NCI-H69 (cell line): ENCODE results near the gene NDUFS8.

Source experiments
- DNase-seq: peaks from one replicate; lab custom pipeline; 2025; lab: John Stamatoyannopoulos, UW

NDUFS8 gene

GRCh38 chr11:68002938-68003845 is 27.3 kb upstream of the NDUFS8 start:
- peak; percentile 71 for DNase-seq

DNA sequence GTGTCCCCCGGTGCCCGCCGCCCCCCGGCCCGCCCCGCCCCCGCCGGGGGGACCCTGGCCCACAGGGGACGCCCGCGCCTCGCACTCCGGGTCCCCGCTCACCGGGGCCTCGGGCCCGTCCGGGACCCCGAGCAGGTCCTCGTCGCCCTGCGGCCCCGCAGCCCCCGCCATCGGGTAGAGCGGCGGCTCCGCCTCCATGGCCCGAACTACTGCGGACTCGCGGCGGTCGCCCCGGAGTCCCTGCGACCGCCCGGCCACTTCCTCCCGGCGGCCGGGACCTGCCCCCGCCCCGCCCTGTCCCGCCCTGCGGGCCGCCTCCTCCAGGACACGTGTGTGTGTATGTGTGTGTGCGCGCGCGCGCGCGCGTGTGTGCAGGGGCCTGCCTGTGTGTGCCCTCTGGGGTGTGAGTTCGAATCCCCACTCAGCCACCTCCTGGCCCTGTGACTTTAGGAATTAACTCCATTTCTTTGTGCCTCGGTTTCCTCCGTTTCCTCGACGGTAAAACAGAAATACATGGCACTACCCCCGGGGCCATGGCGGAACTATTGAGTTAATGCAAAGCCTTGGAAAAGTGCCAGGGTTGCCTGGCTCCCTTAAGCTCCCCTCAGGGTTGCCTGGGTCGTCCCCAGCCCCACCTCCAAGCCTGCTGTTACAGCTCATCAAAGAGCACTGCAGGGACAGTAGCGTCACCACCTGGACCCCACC is 26.5 kb upstream of the NDUFS8 start, which contains the start of gene UNC93B1:
Gene UNC93B1 (minus strand): TSS at position 252 of the 705 bp plus-strand sequence. CDS start 54 bp downstream, at position 198.
- peak; percentile 91 for DNase-seq

GRCh38 chr11:68004551-68005335 is 25.7 kb upstream of the NDUFS8 start:
- no peak for DNase-seq

GRCh38 chr11:68006606-68007166 is 23.8 kb upstream of the NDUFS8 start:
- DNase-seq = no peak

DNA sequence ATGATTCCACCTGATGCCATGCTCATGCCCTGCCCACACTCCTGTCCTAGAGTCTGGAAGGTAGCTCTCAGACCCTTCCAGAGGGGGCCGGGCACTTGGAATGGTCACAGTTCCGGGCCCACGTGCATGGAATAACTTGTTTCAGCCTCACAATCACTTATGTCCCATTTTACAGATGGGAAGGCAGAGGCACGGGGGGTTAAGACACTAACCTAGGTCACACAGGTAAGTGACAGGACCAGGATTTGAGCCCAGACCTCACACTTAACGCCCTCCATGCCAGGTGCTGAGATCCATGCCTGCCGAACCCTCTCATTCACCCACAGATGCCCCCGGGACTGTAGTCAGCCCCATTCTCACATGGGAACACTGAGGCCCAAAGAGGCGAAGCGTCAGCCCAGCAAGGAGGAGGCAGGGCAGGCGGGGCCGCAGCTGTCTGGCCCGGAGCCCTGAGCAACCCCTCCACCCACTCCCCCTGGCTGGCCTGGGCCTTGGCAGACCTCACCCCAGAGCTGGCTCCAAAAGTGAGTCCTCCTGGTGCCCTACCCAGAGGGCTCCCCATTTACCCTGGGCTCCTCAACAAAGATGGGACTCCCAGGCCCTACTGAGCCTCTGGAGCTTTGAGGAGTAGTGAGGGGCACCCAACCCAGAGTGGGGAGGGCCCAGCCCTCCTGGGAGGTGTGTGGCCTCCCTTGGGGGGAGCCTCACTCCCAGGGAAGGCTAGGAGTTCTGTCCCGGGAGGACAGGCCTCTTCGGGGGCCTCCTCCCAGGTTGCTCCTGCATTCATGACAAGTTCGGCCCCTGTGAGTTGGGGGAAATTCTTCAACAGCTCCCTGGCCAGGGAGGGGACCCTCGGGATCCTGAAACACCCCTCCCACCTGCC is 22.7 kb upstream of the NDUFS8 start:
- DNase-seq = no peak

DNA sequence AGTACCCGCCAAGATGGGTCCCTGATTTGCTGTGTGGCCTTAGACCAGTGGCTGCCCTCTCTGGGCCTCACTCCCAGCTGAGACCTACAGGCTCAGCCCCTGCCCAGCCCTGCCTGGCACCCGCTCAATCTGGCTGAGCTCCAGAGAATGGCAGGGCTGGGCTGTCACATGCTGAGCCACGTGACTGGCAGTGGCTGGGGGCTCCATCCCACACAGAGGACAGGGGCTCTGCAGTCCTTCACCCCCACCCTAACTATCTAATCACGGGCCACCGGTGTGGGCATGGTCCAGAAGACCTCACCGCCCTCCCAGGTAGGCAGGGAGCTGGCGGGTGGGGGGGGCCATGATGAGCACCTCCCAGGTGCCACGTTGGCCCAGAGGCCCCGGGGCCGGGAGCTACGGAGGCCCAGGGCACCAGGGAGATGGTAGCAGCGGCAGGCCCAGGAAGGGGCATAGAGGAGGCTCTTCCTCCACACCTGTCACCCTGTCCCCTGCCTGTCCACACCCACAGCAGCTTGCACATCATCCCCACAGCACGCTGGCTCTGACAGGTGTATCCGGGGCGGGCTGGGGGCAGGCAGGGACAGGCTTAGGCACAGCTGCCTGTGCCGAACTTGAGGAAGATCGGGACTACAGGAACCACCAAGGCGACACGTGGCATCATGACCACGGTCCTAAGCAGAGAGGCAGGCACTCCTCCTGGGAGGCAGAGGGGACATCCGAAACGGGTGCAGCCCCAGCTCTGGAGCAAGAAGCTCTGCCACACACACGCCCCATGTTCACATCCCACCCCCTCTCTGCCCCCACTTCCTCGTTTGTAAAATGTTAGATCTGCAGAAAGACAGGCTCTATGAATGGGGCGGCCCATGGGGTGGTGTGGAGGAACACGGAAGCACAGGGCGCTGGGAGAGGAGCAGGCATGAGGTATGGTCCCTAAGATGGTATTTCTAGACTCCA is 21.8 kb upstream of the NDUFS8 start:
- DNase-seq = peak; percentile 73

DNA sequence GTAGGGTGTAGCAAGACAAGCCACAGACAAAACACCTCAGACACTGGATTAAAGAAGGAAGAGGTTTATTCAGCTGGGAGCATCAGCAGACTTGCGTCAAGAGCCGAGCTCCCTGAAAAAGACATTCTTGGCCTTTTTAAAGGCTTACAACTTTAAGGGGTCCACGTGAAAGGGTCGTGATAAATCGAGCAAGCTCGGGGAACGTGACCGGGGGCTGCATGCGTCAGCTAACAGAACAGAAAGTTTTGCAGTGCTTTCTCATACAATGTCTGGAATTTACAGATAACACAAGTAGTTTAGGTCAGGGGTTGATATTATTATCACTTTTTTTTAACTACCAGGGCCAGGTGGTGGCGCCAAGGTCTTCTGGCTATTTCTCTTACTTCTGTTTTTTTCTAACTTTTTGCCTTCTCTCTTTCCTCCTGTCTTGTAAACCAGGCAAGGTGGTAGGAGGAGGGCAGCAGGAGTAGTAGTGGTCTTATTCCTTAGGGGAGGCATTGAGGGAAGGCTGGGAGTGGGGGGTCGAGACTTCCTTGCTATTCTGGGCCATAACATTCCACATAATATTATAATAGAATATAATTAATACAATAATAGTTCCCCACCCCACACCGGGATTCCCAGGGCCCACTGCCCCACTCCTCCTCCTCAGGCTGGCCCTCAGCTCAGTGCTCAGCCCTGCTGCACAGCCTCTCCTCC is 20.9 kb upstream of the NDUFS8 start:
- no peak for DNase-seq

DNA sequence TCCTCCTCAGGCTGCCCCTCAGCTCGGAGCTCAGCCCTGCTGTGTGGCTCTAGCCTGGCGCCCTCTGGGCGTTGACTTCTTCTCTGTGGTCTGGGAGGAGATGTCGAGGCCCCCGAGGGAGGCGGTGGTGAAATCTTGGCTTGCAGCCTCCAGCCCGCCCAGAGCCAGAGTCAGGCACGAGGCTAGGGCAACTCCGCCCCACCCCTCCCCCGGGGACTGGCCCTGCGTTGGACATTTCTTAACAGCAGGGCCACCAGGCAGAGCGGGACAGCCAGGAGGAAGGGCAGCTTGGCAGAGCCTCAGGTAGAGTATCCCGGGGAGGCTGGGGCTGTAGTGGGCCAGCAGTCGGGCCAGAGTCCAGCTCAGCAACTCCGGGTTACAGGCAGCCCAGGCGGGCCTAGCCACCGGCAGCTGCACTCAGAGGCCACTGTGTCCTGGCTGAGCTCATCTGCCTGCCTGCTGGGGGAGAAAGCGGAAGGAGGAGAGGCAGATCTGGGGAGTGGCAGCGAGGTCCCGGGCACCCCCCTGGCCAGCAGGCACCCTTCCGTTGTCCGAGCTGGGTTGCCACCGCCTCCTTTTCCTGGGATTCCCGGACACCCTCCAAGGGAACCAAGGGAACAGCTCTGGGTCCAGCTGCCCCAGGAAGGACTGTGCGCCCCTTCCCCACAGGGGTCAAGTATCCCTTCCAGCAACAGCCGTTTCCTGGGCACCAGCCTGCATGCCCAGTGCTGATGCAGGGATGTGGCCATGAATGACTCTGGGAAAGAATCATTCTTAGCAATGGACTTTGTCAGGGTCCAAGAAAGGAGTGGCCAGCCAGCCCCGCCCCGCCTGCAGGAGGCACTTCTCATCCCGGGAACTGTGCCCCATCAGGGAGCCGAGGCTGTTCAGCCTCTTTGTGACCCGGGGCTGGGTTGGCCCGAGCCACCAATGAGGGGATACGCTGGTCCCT is 20.1 kb upstream of the NDUFS8 start, which contains the start of gene ALDH3B1:
Gene ALDH3B1 (plus strand): TSS at position 238 of the 952 bp plus-strand sequence. CDS start 4,971 bp downstream, outside the sequence.
- DNase-seq = peak; percentile 61

DNA sequence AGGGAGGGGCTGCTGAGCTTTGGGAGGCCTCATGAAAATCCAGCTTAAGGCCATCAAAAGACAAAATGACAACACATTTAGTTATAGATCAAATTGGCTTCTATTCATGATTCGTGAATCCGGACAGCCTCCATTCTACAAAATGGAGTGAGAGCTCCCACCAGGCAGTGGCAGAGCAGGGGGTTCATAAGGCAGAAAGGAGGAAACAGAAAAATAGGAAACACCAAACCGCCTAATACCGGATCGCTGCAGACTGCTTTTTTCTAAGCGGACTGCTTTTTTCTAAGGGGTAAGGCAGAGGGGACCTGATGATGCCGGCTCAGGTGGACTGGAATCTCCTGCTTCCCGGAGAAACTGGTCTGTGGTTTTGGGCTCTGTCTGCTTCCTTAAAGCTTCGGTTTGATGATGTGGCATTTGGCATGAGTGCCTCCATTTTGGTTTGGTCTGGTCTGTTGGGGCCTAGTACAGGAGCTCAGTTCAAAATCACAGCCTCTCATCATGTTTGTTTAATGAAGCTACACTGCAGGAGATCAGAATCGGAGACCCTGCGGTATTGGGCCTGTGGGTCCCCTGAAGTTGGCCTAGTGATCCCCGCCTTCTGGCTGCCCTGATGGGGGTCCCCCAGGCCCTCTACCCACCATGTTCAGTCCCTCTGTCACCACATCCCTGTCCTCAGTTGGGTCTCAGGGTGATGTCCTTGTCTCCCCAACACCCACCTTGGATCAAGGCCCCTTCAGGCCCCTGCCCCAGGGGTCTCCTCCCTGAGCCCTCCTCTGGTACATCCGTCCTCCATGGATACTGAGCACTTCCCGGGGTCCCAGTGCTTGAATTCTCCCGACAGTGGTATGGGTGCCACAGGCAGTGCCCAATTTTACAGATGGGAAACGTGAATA is 19.2 kb upstream of the NDUFS8 start:
- no peak for DNase-seq

DNA sequence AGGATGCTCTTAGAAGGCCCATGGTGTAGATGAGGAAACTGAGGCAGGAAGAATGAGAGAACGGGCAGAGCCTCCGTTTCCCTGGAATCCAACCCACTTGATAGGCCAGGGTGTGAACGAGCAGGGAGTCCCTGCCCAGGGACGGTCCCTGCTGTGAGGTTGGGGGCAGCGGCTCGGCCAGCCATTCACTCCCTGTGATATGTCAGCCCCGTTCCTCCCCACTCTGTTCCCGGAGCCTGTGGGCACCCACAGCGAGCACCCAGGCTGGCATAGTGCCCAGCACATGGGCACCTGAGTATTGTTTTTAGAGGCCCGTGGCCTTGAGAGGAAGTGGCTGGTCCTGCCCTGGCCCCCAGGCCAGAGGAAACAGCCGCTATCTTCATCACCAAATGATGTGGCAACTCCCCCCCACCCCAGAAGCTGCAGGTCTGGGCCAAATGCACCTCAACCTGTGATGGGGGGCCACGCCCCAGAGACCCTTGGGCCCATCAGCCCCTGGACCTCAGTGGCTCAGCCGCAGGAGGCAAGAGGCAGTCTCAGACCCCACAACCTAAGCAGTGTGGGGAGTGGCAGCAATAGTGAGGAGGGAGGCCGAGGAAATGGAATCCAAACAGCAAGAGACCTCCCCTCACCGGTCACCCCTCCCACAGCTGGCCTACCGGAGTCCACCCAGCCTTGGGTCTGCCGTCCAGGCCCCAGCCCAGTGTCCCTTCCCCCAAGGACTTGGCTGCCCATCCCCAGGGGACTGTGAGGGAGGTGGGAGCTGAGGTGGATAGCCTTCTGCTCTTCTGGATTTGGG is 18.2 kb upstream of the NDUFS8 start:
- no peak for DNase-seq

GRCh38 chr11:68012843-68013610 is 17.5 kb upstream of the NDUFS8 start:
- no peak for DNase-seq

GRCh38 chr11:68013611-68014156 is 16.8 kb upstream of the NDUFS8 start:
- no peak for DNase-seq

GRCh38 chr11:68014157-68014946 is 16.1 kb upstream of the NDUFS8 start:
- peak; percentile 54 for DNase-seq

- DNase-seq = no peak
These were observed 15.5 kb upstream of the NDUFS8 start for GRCh38 chr11:68014947-68015447.
